Esophagus muscularis mucosa (tissue), 4 donors: ENCODE measurements around the gene SF3A2. TPM values are rescaled to one million over a fixed set of nuclear protein-coding genes. Genes with fewer than 3 reads are reported as not detected.
A peak's percentile ranks its signal among the peaks of the same experiment; 100 is the strongest.

ENCODE experiments used
- DNase-seq: peaks from one replicate; pipeline ENCODE4 v3.0.0-alpha.2; 2017; ENCODE audit errors: extremely low spot score
- H3K27ac ChIP-seq, 4 donors: fragments of 200-600 bp; sonication (generic); replicated peaks in 1 of 4; 1 replicate in 3 of 4; 2 replicates in 1 of 4; pipeline ENCODE4 v1.5.1; 2016 to 2019; ENCODE audit warnings: mild to moderate bottlenecking in 1 of 4
- H3K27me3 ChIP-seq, 4 donors: fragments of 200-600 bp; sonication (generic); one replicate each; pipeline versions ENCODE4 v1.5.1 to v1.6.0; 2016 to 2019
- H3K36me3 ChIP-seq, 4 donors: fragments of 200-600 bp; sonication (generic); one replicate each; pipeline ENCODE4 v1.5.1; 2016 to 2019
- H3K4me1 ChIP-seq, 4 donors: fragments of 200-600 bp; sonication (generic); one replicate each; pipeline ENCODE4 v1.5.1; 2016 to 2019
- H3K4me3 ChIP-seq, 4 donors: fragments of 200-600 bp; sonication (generic); 1 replicate in 2 of 4; 2 replicates in 2 of 4; pipeline ENCODE4 v1.5.1; 2016 to 2019; ENCODE audit warnings: mild to moderate bottlenecking in 4 of 4, moderate library complexity in 1 of 4
- H3K9me3 ChIP-seq, 4 donors: fragments of 200-600 bp; sonication (generic); 1 replicate in 3 of 4; 2 replicates in 1 of 4; pipeline ENCODE4 v1.5.1; 2016 to 2019
- EP300 ChIP-seq: sonication (generic); formaldehyde crosslinking; IDR thresholded peaks from one replicate; pipeline ENCODE4 v1.6.1; 2017; ENCODE audit warnings: antibody characterized with exemption
- POLR2A ChIP-seq: fragments of 450-650 bp; IDR thresholded peaks from one replicate; pipeline ENCODE4 v1.6.1; 2017; ENCODE audit warnings: antibody characterized with exemption, moderate library complexity, mild to moderate bottlenecking, low read depth
- POLR2AphosphoS5 ChIP-seq, 2 donors: sonication (generic); formaldehyde crosslinking; IDR thresholded peaks; one replicate each; pipeline ENCODE4 v1.6.1; 2017; ENCODE audit warnings: antibody characterized with exemption in 2 of 2
- WGBS: methylation state at CpG from one replicate; pipeline ENCODE4 v1.1.5; 2018; 5-methylcytosine and 5-hydroxymethylcytosine counted together
- intact Hi-C: fragments of 100-400 bp; cut with DNase I; formaldehyde crosslinking; loops from one replicate; pipeline ENCODE4 v1.15.1; 2023
- total RNA-seq, 4 donors: library from RNA; depleted of rRNA; stranded (reverse); fragments of >200 nt; gene quantifications; one replicate each; pipeline versions ENCODE4 v1.1.0 to v1.2.1, GENCODE V29; 2016
- TF ChIP-seq, protein P1 (sequence below), 3 experiments: fragments of 200-600 bp in 2 of 3; fragments of 450-650 bp in 1 of 3; sonication (generic) in 2 of 3; IDR thresholded peaks; one replicate each; pipeline ENCODE4 v1.5.1; 2017 to 2019; ENCODE audit warnings: antibody characterized with exemption in 3 of 3, mild to moderate bottlenecking in 2 of 3, moderate library complexity in 1 of 3

The SF3A2 gene
- total RNA-seq, 4 donors from 2014 or later, result 29.5 to 56.9 (median 35.3) TPM

GRCh38 chr19:2230033-2230531 is 6.5 kb upstream of the SF3A2 start:
- no peak overlapping the region for H3K4me3 ChIP-seq
- no peaks in the 10 kb centered on the region for H3K27me3 ChIP-seq
- DNase-seq, result no peak
- H3K27ac ChIP-seq, result no peak overlapping the region
- peaks cover 48 to 94% (median 90%) of the 10 kb centered on the region in 4 donors for H3K36me3 ChIP-seq
- TF ChIP-seq POLR2A (no peak), EP300 (no peak), POLR2AphosphoS5 (IDR thresholded peaks at IDR 0.05) (no peak)
- TF ChIP-seq, protein P1, sequence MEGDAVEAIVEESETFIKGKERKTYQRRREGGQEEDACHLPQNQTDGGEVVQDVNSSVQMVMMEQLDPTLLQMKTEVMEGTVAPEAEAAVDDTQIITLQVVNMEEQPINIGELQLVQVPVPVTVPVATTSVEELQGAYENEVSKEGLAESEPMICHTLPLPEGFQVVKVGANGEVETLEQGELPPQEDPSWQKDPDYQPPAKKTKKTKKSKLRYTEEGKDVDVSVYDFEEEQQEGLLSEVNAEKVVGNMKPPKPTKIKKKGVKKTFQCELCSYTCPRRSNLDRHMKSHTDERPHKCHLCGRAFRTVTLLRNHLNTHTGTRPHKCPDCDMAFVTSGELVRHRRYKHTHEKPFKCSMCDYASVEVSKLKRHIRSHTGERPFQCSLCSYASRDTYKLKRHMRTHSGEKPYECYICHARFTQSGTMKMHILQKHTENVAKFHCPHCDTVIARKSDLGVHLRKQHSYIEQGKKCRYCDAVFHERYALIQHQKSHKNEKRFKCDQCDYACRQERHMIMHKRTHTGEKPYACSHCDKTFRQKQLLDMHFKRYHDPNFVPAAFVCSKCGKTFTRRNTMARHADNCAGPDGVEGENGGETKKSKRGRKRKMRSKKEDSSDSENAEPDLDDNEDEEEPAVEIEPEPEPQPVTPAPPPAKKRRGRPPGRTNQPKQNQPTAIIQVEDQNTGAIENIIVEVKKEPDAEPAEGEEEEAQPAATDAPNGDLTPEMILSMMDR (IDR thresholded peaks at IDR 0.05), result no peak
- intact Hi-C loops, result no loop called here
- 92% methylated on average over 40 of the region's 43 CpGs for WGBS
- peaks cover 17 to 44% (median 30%) of the 10 kb centered on the region in 4 donors for H3K4me1 ChIP-seq
- no peaks in the 10 kb centered on the region for H3K9me3 ChIP-seq

DNA sequence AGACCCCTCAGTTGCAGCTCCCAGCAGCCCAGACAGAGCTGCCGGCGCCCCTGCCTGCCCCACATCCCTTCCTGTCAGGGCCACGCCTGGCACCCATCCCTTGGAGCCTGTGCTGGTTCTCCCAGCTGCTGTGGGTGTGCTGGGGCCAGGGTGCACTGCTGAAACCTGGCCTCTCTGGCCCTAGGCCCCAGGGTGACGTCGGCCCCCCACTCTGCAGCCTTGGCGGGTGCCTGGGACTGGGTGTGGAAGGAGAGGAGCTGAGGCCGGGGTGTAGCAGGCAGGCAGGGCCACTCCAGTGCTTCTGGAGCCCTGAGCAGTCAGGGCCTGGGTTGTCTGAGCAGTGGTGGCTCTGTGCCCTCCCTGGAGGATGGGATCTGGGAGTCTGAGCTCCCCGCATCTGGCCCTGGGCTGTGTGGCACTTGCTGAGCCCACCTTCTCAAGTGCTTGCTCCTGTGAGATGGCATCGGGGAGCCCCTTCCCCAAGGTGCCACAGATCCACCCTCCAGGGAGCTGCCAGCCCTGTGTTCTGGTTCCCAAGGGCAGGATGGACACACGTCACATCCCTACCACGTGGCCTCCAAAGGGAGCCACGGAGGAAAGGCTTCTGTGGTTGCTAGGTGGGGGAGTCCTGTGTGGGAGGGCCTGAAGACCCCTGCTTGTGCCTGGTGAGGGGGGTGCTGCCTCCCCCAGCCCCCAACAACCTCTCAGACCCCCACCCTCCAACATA is 5.7 kb upstream of the SF3A2 start:
- Histone ChIP-seq H3K36me3 (peaks cover 41 to 86% (median 81%) of the 10 kb centered on the region in 4 donors), H3K4me1 (peaks cover 22 to 50% (median 34%) of the 10 kb centered on the region in 4 donors), H3K27me3 (no peaks in the 10 kb centered on the region), H3K27ac (peak overlapping the region in 3 of 4 donors; percentile 7 to 40 (median 36)), H3K4me3 (no peak overlapping the region), H3K9me3 (no peaks in the 10 kb centered on the region)
- DNase-seq, result no peak
- 70% methylated on average over 8 of the region's 12 CpGs for WGBS
- TF ChIP-seq POLR2AphosphoS5 (IDR thresholded peaks at IDR 0.05) (no peak), EP300 (no peak), POLR2A (no peak)
- TF ChIP-seq, protein P1 (IDR thresholded peaks at IDR 0.05), result no peak
- intact Hi-C loops, result no loop called here

DNA sequence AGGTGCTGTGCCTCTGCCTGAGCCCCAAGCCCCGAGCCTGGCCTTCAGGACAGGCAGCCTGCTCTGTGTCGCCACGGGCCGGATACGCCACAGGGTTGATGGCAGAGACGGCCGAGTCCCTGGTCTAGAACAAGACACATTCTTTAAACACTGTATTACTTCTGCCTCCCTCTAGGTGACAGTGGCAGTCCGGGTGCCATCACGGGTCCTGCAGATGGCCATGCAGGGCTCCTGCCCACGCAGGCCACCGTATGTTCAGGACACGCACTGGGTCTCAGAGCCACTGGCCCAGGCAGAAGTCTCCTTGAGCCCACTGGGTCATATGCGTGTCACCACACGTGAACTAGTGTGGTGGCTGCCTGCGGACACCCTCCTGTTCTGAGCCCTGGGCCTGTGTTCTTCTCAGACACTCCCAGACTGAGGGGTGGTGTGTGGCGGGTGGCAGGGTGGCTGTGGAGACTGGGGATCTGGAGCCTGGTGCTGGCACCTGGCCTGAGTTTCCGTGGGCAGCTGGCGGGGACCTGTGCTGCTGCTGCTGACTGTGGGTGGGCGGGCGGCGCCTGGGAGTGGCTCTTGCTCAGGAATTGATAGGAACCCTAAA is 4.9 kb upstream of the SF3A2 start:
- H3K4me3 ChIP-seq, result no peak overlapping the region
- H3K4me1 ChIP-seq, result peaks cover 22 to 50% (median 34%) of the 10 kb centered on the region in 4 donors
- H3K9me3 ChIP-seq, result no peaks in the 10 kb centered on the region
- H3K36me3 ChIP-seq, result peaks cover 34 to 78% (median 74%) of the 10 kb centered on the region in 4 donors
- WGBS, result 81% methylated on average over 7 of the region's 21 CpGs
- intact Hi-C loops, result no loop called here
- no peaks in the 10 kb centered on the region for H3K27me3 ChIP-seq
- TF ChIP-seq EP300 (no peak), POLR2AphosphoS5 (IDR thresholded peaks at IDR 0.05) (no peak), POLR2A (no peak)
- TF ChIP-seq, protein P1 (IDR thresholded peaks at IDR 0.05), result no peak
- no peak for DNase-seq
- H3K27ac ChIP-seq, result peak overlapping the region in 3 of 4 donors; percentile 7 to 40 (median 36)

- Histone ChIP-seq H3K4me3 (no peak overlapping the region), H3K9me3 (no peaks in the 10 kb centered on the region), H3K4me1 (peaks cover 26 to 55% (median 39%) of the 10 kb centered on the region in 4 donors), H3K36me3 (peaks cover 26 to 70% (median 66%) of the 10 kb centered on the region in 4 donors), H3K27ac (no peak overlapping the region), H3K27me3 (no peaks in the 10 kb centered on the region)
- 78% methylated on average over 22 of the region's 30 CpGs for WGBS
- no peak for TF ChIP-seq EP300
- TF ChIP-seq POLR2A, result no peak
- TF ChIP-seq, protein P1 (IDR thresholded peaks at IDR 0.05), result no peak
- no peak for TF ChIP-seq POLR2AphosphoS5 (IDR thresholded peaks at IDR 0.05)
- DNase-seq, result no peak
- intact Hi-C loops, result no loop called here
Observed at GRCh38 chr19:2232286-2233151, 4.1 kb upstream of the SF3A2 start.
